ENCODE measurements around the gene CAP2. TPM values are rescaled to one million over a fixed set of nuclear protein-coding genes. Genes with fewer than 3 reads are reported as not detected.
A peak's percentile ranks its signal among the peaks of the same experiment; 100 is the strongest.
"Not testable (repeated sequence)": the region's sequence is repeated elsewhere in the genome, so short reads cannot be mapped to it uniquely, and the experiment has no call there.

The CAP2 gene
- total RNA-seq, 1 experiment from 2014 or later: 34.0 TPM

DNA sequence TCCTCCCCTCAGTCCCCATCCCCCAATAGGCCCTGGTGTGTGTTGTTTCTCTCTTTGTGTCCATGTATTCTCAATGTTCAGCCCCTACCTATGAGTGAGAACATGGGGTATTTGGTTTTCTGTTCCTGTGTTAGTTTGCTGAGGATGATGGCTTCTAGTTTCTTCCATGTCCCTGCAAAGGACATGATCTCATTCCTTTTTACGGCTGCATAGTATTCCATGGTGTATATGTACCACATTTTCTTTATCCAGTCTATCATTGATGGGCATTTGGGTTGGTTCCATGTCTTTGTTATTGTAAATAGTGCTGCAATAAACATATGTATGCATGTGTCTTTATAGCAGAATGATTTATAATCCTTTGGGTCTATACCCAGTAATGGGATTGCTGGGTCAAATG, 21.0 kb downstream of the CAP2 start:
- H3K4me1 ChIP-seq (replicated peaks): peaks cover 59% of the 10 kb centered on the region
- not testable (repeated sequence) for H3K4me3 ChIP-seq; H3K9me3 ChIP-seq (replicated peaks); DNase-seq (ENCODE audit: low read depth in 1 of 2, low spot score in 2 of 2); H3K27me3 ChIP-seq (replicated peaks)
- H3K36me3 ChIP-seq: peaks cover 23% of the 10 kb centered on the region; the same call in 1 of the 2 replicates
- peak overlapping the region; percentile 80 for H3K27ac ChIP-seq

- H3K9me3 ChIP-seq (replicated peaks): no peaks in the 10 kb centered on the region
- peaks cover 66% of the 10 kb centered on the region for H3K4me1 ChIP-seq (replicated peaks)
- no peak overlapping the region for H3K4me3 ChIP-seq
- H3K27me3 ChIP-seq (replicated peaks): no peaks in the 10 kb centered on the region
- no peak for DNase-seq (ENCODE audit: low read depth in 1 of 2, low spot score in 2 of 2)
- peaks cover 17% of the 10 kb centered on the region; the same call in 1 of the 2 replicates for H3K36me3 ChIP-seq
- H3K27ac ChIP-seq: no peak overlapping the region
These were observed 21.9 kb downstream of the CAP2 start for GRCh38 chr6:17415321-17415720.

- no peak for DNase-seq (ENCODE audit: low read depth in 1 of 2, low spot score in 2 of 2)
- H3K27ac ChIP-seq: peak overlapping the region; percentile 90
- peaks cover 67% of the 10 kb centered on the region for H3K4me1 ChIP-seq (replicated peaks)
- no peak overlapping the region for H3K4me3 ChIP-seq
- no peaks in the 10 kb centered on the region for H3K27me3 ChIP-seq (replicated peaks)
- H3K9me3 ChIP-seq (replicated peaks): no peaks in the 10 kb centered on the region
- H3K36me3 ChIP-seq: peaks cover 10% of the 10 kb centered on the region
These were observed 23.4 kb downstream of the CAP2 start for GRCh38 chr6:17416806-17417205.

DNA sequence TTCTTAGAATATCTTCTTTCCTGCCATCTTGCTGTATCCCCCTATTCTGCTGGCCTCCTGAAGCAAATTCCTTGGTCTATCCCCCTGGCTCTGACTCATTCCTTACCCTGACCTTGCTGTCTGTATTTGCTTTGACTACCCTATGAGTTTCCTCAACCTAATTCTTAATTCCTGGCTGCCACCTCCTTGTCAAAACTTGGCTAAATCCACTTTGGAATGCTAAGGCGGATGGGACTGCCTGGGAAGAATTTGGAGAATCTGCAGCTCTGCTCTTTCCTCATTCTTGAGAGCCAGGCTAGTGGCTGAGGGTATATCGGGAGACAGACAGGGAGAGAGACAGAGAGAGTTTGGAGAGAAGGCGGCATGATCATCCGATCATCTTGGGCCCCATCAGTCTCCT, 24.4 kb downstream of the CAP2 start:
- H3K27me3 ChIP-seq (replicated peaks): no peaks in the 10 kb centered on the region
- peaks cover 14% of the 10 kb centered on the region for H3K36me3 ChIP-seq
- H3K4me1 ChIP-seq (replicated peaks): peaks cover 56% of the 10 kb centered on the region
- peak overlapping the region; percentile 8 for H3K4me3 ChIP-seq
- peak overlapping the region; percentile 90 for H3K27ac ChIP-seq
- DNase-seq (ENCODE audit: low read depth in 1 of 2, low spot score in 2 of 2): peak; percentile 88 to 95
- H3K9me3 ChIP-seq (replicated peaks): no peaks in the 10 kb centered on the region

- Histone ChIP-seq H3K27ac (peak overlapping the region; percentile 90), H3K36me3 (peaks cover 19% of the 10 kb centered on the region), H3K4me1 (replicated peaks) (peaks cover 50% of the 10 kb centered on the region), H3K4me3 (peak overlapping the region; percentile 8), H3K9me3 (replicated peaks) (no peaks in the 10 kb centered on the region), H3K27me3 (replicated peaks) (no peaks in the 10 kb centered on the region)
- DNase-seq (ENCODE audit: low read depth in 1 of 2, low spot score in 2 of 2): peak; percentile 36 to 67
These were observed 25.1 kb downstream of the CAP2 start for GRCh38 chr6:17418281-17419188.

DNA sequence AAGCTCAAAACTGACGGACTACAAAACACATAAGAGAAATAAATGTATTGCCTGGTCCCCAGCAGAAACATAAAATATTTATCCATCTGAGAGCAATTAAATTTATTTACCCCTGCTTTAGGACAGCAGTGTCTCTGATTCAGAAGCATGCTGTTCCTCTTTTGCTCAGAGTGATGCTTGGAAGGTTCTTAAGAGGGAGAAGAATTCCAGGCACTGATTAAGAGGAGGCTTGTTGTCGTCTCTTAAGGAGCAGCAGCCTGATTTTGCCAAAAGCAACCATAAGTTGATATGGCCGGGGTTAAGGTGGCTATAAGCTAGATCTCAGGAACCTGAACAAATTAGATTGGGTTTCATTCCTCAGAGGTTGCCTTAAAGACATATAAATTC, 25.8 kb downstream of the CAP2 start:
- DNase-seq (ENCODE audit: low read depth in 1 of 2, low spot score in 2 of 2): no peak
- H3K27me3 ChIP-seq (replicated peaks): no peaks in the 10 kb centered on the region
- H3K9me3 ChIP-seq (replicated peaks): no peaks in the 10 kb centered on the region
- H3K36me3 ChIP-seq: peaks cover 21% of the 10 kb centered on the region
- no peak overlapping the region for H3K4me3 ChIP-seq
- peak overlapping the region; percentile 90 for H3K27ac ChIP-seq
- H3K4me1 ChIP-seq (replicated peaks): peaks cover 47% of the 10 kb centered on the region

GRCh38 chr6:17420368-17420767, 27.0 kb downstream of the CAP2 start:
- no peak for DNase-seq (ENCODE audit: low read depth in 1 of 2, low spot score in 2 of 2)
- Histone ChIP-seq H3K9me3 (replicated peaks) (no peaks in the 10 kb centered on the region), H3K4me1 (replicated peaks) (peaks cover 41% of the 10 kb centered on the region), H3K27me3 (replicated peaks) (no peaks in the 10 kb centered on the region), H3K36me3 (peaks cover 32% of the 10 kb centered on the region), H3K27ac (no peak overlapping the region), H3K4me3 (no peak overlapping the region)

GRCh38 chr6:17421406-17421805, 28.0 kb downstream of the CAP2 start:
- Histone ChIP-seq H3K27me3 (replicated peaks) (no peaks in the 10 kb centered on the region), H3K36me3 (peaks cover 42% of the 10 kb centered on the region), H3K9me3 (replicated peaks) (no peaks in the 10 kb centered on the region), H3K4me1 (replicated peaks) (peaks cover 38% of the 10 kb centered on the region), H3K27ac (no peak overlapping the region), H3K4me3 (no peak overlapping the region)
- no peak for DNase-seq (ENCODE audit: low read depth in 1 of 2, low spot score in 2 of 2)

DNA sequence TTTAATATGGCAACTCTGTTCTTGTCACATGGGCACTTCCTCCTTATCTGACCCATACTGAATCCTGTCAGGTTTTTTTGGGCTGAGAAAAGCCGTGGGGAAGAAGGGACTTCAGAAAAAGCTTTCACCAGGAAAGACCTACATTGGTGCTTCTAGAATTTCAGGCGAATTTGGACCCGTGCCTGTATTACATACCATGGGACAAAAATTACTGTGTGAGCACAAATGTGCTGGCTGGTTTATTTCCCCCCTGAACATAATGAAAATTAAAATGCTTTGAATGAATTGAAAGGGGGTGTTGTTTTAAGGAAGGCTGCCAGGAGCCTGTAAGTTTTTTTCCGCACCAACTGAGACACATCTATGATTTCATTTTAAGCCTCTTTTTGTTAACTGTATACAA, 29.6 kb downstream of the CAP2 start:
- H3K4me3 ChIP-seq: no peak overlapping the region
- no peak overlapping the region for H3K27ac ChIP-seq
- H3K4me1 ChIP-seq (replicated peaks): peaks cover 22% of the 10 kb centered on the region
- no peaks in the 10 kb centered on the region for H3K9me3 ChIP-seq (replicated peaks)
- H3K36me3 ChIP-seq: peaks cover 58% of the 10 kb centered on the region
- no peaks in the 10 kb centered on the region for H3K27me3 ChIP-seq (replicated peaks)
- no peak for DNase-seq (ENCODE audit: low read depth in 1 of 2, low spot score in 2 of 2)

- no peak overlapping the region for H3K27ac ChIP-seq
- peaks cover 14% of the 10 kb centered on the region for H3K4me1 ChIP-seq (replicated peaks)
- no peak for DNase-seq (ENCODE audit: low read depth in 1 of 2, low spot score in 2 of 2)
- no peaks in the 10 kb centered on the region for H3K27me3 ChIP-seq (replicated peaks)
- H3K4me3 ChIP-seq: no peak overlapping the region
- 0 out of 2 replicates have a peak, but pooled peaks cover 5% of the 10 kb centered on the region for H3K9me3 ChIP-seq (replicated peaks)
- peaks cover 77% of the 10 kb centered on the region for H3K36me3 ChIP-seq
These were observed 33.7 kb downstream of the CAP2 start for GRCh38 chr6:17427062-17427461.

DNA sequence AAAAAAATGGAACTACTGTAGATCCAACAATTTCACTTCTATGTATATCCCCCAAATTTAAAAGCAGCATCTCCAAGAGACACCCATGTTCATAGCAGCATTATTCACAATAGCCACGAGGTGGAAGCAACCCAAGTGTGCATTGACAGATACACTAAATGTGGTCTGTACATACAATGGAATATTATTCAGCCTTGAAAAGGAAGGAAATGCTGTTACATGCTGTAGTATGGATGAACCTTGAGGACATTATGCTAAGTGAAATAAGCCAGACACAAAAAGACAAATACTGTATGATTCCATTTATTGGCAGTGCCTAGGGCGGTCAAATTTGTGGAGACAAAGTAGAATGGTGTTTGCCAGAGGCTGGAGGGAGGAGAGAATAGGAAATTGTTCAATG, 34.2 kb downstream of the CAP2 start:
- H3K27ac ChIP-seq: no peak overlapping the region
- 0 out of 2 replicates have a peak, but pooled peaks cover 5% of the 10 kb centered on the region for H3K9me3 ChIP-seq (replicated peaks)
- DNase-seq (ENCODE audit: low read depth in 1 of 2, low spot score in 2 of 2): no peak
- H3K27me3 ChIP-seq (replicated peaks): no peaks in the 10 kb centered on the region
- H3K36me3 ChIP-seq: peaks cover 82% of the 10 kb centered on the region
- peaks cover 14% of the 10 kb centered on the region for H3K4me1 ChIP-seq (replicated peaks)
- no peak overlapping the region for H3K4me3 ChIP-seq

GRCh38 chr6:17428595-17429120, 35.3 kb downstream of the CAP2 start:
- peaks cover 82% of the 10 kb centered on the region for H3K36me3 ChIP-seq
- peak overlapping the region; percentile 13; the same call in 1 of the 2 replicates for H3K27ac ChIP-seq
- H3K4me1 ChIP-seq (replicated peaks): peaks cover 14% of the 10 kb centered on the region
- H3K4me3 ChIP-seq; H3K9me3 ChIP-seq (replicated peaks); H3K27me3 ChIP-seq (replicated peaks): not testable (repeated sequence)
- peak in 1 of 2 experiments; percentile 26 for DNase-seq (ENCODE audit: low read depth in 1 of 2, low spot score in 2 of 2)

GRCh38 chr6:17429383-17430061, 36.1 kb downstream of the CAP2 start:
- no peak overlapping the region for H3K4me3 ChIP-seq
- no peak for DNase-seq (ENCODE audit: low read depth in 1 of 2, low spot score in 2 of 2)
- peaks cover 14% of the 10 kb centered on the region for H3K4me1 ChIP-seq (replicated peaks)
- no peak overlapping the region for H3K27ac ChIP-seq
- 0 out of 2 replicates have a peak, but pooled peaks cover 5% of the 10 kb centered on the region for H3K9me3 ChIP-seq (replicated peaks)
- H3K36me3 ChIP-seq: peaks cover 83% of the 10 kb centered on the region
- no peaks in the 10 kb centered on the region for H3K27me3 ChIP-seq (replicated peaks)

DNA sequence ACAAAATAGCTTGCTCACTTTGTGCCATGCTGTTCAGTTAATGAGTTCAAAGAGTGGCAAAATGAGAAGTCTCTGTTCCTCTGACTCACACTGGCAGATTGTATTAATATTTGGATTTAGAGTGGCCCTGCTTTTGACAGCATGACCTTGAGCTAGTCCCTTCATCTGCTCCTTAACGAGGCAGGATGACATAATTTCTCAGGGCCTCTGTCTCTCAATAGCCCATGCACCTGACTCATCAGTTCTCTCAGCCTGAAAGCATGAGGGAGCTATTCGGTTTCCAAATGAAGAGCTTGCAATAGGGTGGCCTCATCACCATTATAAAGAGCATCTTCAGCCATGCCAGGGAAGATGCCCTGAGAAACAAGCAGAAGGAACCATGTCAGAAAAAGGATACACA, 38.2 kb downstream of the CAP2 start:
- peaks cover 14% of the 10 kb centered on the region for H3K4me1 ChIP-seq (replicated peaks)
- DNase-seq (ENCODE audit: low read depth in 1 of 2, low spot score in 2 of 2): no peak
- no peak overlapping the region for H3K27ac ChIP-seq
- H3K27me3 ChIP-seq (replicated peaks): no peaks in the 10 kb centered on the region
- no peak overlapping the region for H3K4me3 ChIP-seq
- peaks cover 76% of the 10 kb centered on the region for H3K36me3 ChIP-seq
- 0 out of 2 replicates have a peak, but pooled peaks cover 5% of the 10 kb centered on the region for H3K9me3 ChIP-seq (replicated peaks)
